HG03280 (cell line): Measurements from ENCODE around the gene BARD1.

Experiments
- ATAC-seq: cut with Tn5 transposase; IDR thresholded peaks from one replicate; pipeline ENCODE4 v1.9.1; 2021; ENCODE audit warnings: mild to moderate bottlenecking, moderate library complexity; ENCODE audit not compliant: unreplicated experiment

Gene BARD1

DNA sequence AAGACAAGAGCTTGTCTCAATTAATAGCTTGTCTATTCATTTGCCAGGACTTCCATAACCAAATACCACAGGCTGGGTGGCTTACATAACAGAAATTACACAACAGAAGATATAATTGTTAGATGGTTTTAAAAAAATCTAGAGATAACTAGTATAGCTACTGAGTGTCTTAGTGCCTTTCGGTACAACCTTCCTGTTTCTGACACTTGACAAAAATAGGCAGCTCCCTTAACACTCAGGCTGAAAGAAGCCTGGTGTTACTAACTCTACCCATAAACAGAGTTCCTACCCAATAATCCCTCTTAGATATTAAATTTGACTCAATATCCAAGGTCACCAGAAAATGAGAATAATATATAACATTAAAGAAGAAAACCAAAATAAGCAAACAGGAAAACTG lies 129.7 kb downstream of the BARD1 start:
- peak; percentile 47 for ATAC-seq

DNA sequence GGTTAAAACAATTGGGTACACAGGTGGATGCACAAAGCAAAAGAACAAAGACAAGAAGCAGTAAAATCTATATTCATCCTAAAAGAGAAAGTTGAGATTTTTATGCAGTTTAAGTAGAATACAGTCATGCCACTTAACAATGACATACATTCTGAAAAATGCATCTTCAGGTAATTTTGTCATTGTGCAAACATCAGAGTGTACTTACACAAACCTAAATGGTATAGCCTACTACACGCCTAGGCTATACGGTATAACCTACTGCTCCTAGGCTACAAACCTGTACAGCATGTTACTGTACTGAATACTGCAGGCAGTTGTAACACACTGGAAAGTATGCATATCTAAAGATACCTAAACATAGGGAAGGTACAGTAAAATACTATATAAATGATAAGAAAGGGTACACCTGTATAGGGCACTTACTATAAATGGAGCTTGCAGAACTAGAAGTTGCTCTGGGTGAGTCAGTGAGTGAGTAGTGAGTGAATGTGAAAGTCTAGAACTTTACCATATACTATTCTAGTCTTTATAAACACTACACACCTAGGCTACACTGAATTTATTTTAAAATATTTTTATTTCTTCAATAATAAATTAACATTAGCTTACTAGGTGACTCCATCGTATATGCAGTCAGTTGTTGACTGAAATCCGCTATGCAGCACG lies 132.9 kb downstream of the BARD1 start:
- no peak for ATAC-seq
